K562 (cell line): ENCODE data around the gene TRNAU1AP. TPM values are rescaled to one million over a fixed set of nuclear protein-coding genes. Genes with fewer than 3 reads are reported as not detected.

Experiments
- ARNT ChIP-seq, 2 experiments: fragments of 450-650 bp; IDR thresholded peaks; 2 replicates each; pipeline ENCODE4 v1.6.1; 2016; ENCODE audit warnings: mild to moderate bottlenecking in 1 of 2
- BRD9 ChIP-seq: fragments of 450-650 bp; IDR thresholded peaks from 2 replicates; pipeline ENCODE4 v1.6.1; 2018; ENCODE audit warnings: low read depth; ENCODE audit not compliant: partially characterized antibody
- FOXJ2 ChIP-seq: fragments of 200-800 bp; sonication (Bioruptor generic); IDR thresholded peaks from 2 replicates; pipeline ENCODE4 v1.6.1; 2016; ENCODE audit warnings: missing genetic modification characterization, missing compliant biosample characterization
- GABPB2 ChIP-seq: fragments of 250-450 bp; sonication (Bioruptor Pico); conservative IDR thresholded peaks from 2 replicates; pipeline ENCODE4 v1.5.1; 2021; ENCODE audit warnings: mild to moderate bottlenecking
- GTF2A2 ChIP-seq: IDR thresholded peaks from 2 replicates; pipeline ENCODE4 v1.6.1; 2016; ENCODE audit warnings: mild to moderate bottlenecking, missing genetic modification characterization, missing compliant biosample characterization
- HDAC8 ChIP-seq: fragments of 450-650 bp; IDR thresholded peaks from 2 replicates; pipeline ENCODE4 v1.6.1; 2016; ENCODE audit warnings: mild to moderate bottlenecking, missing genetic modification characterization, moderate library complexity, missing compliant biosample characterization
- HLTF ChIP-seq: fragments of 450-650 bp; IDR thresholded peaks from 2 replicates; pipeline ENCODE4 v1.6.1; 2016
- HNRNPL ChIP-seq: fragments of 200-400 bp; formaldehyde crosslinking; IDR thresholded peaks from 2 replicates; pipeline ENCODE4 v1.6.1; 2017; ENCODE audit warnings: low read depth, mild to moderate bottlenecking, low read length
- MEF2A ChIP-seq: IDR thresholded peaks from 2 replicates; pipeline ENCODE4 v1.6.1; 2011; ENCODE audit warnings: low read depth, mild to moderate bottlenecking, low read length, moderate library complexity; ENCODE audit not compliant: control insufficient read depth
- MIER1 ChIP-seq: fragments of 450-650 bp; IDR thresholded peaks from 2 replicates; pipeline ENCODE4 v1.6.1; 2016; ENCODE audit warnings: antibody characterized with exemption, mild to moderate bottlenecking, low read depth
- NCOA1 ChIP-seq: fragments of 450-650 bp; IDR thresholded peaks from 2 replicates; pipeline ENCODE4 v1.6.1; 2016; ENCODE audit warnings: low read depth
- NELFE ChIP-seq: IDR thresholded peaks from 2 replicates; pipeline ENCODE4 v1.6.1; 2011; ENCODE audit warnings: mild to moderate bottlenecking; ENCODE audit not compliant: insufficient read depth, insufficient read length
- NRF1 ChIP-seq, 2 experiments: fragments of 450-650 bp; IDR thresholded peaks in 1 of 2; conservative IDR thresholded peaks in 1 of 2; 2 replicates each; pipeline ENCODE4 v1.6.1; 2014; ENCODE audit warnings: mild to moderate bottlenecking in 2 of 2
- U2AF1 ChIP-seq: fragments of 200-400 bp; formaldehyde crosslinking; optimal IDR thresholded peaks from 2 replicates; pipeline ENCODE3; 2017; ENCODE audit warnings: mild to moderate bottlenecking, low read depth, low read length, moderate library complexity
- ZC3H8 ChIP-seq: fragments of 450-650 bp; IDR thresholded peaks from 2 replicates; pipeline ENCODE4 v1.6.1; 2017
- ZNF133 ChIP-seq: fragments of 250-450 bp; sonication (Bioruptor Pico); IDR thresholded peaks from 2 replicates; pipeline ENCODE4 v1.4.0; 2020; ENCODE audit warnings: mild to moderate bottlenecking
- ZNF184 ChIP-seq: sonication (generic); formaldehyde crosslinking; IDR thresholded peaks from 2 replicates; pipeline ENCODE4 v1.5.0; 2020; ENCODE audit warnings: missing genetic modification reagents
- ZNF347 ChIP-seq: fragments of 450-650 bp; formaldehyde crosslinking; IDR thresholded peaks from 2 replicates; pipeline ENCODE4 v1.4.0; 2020; ENCODE audit warnings: low read depth, mild to moderate bottlenecking, moderate library complexity
- ZNF41 ChIP-seq: fragments of 250-450 bp; sonication (Bioruptor Pico); conservative IDR thresholded peaks from 2 replicates; pipeline ENCODE4 v1.4.0; 2020; ENCODE audit warnings: mild to moderate bottlenecking
- ZNF699 ChIP-seq: fragments of 250-450 bp; sonication (Bioruptor Pico); IDR thresholded peaks from 2 replicates; pipeline ENCODE4 v1.8.0; 2021; ENCODE audit warnings: mild to moderate bottlenecking, moderate library complexity; ENCODE audit not compliant: insufficient replicate concordance
- polyA plus RNA-seq, 8 experiments: library from polyadenylated mRNA; depleted of rRNA in 4 of 8; stranded (reverse) in 5 of 8; unstranded in 3 of 8; fragments of >200 nt; fragmentation: Nextera tagmentation in 2 of 8; fragmentation: Illumina TruSeq in 1 of 8; extraction: Ambion mirVana in 2 of 8; extraction: Trizol in 1 of 8; gene quantifications; 2 replicates each; pipeline versions ENCODE4 v1.2.1 to v1.2.3, GENCODE V29; 2011 to 2014; ENCODE audit warnings: inconsistent platforms in 1 of 8, missing spikeins in 1 of 8
- total RNA-seq, 7 experiments: library from RNA; depleted of rRNA in 6 of 7; stranded (reverse); fragments of >200 nt in 6 of 7; fragmentation: Illumina TruSeq in 2 of 7; extraction: Trizol in 2 of 7; gene quantifications; 2 replicates each; pipeline versions ENCODE4 v1.2.1 to v1.2.3, GENCODE V29; 2011 to 2021; ENCODE audit warnings: low replicate concordance in 1 of 7
- TF ChIP-seq, protein P1 (sequence below): fragments of 450-650 bp; conservative IDR thresholded peaks from 2 replicates; pipeline ENCODE4 v1.6.1; 2016; ENCODE audit warnings: missing genetic modification characterization, low read depth, mild to moderate bottlenecking, control low read depth, missing compliant biosample characterization
- TF ChIP-seq, protein P2 (sequence below): sonication (generic); formaldehyde crosslinking; IDR thresholded peaks from 2 replicates; pipeline ENCODE4 v1.8.1; 2023; ENCODE audit warnings: mild to moderate bottlenecking, missing genetic modification reagents
- TF ChIP-seq, protein P3 (sequence below): sonication (generic); formaldehyde crosslinking; IDR thresholded peaks from 2 replicates; pipeline ENCODE4 v1.8.1; 2022; ENCODE audit warnings: missing genetic modification reagents
- TF ChIP-seq, protein P4 (sequence below): sonication (generic); formaldehyde crosslinking; IDR thresholded peaks from 2 replicates; pipeline ENCODE4 v1.8.0; 2022; ENCODE audit warnings: mild to moderate bottlenecking, missing genetic modification reagents

Gene TRNAU1AP
- total and polyA plus RNA-seq, 9 of the 15 experiments (the other 6 are each of a cell fraction or from before 2014, with no cell fraction given), result 34.9 to 110 (median 46.3) TPM

DNA sequence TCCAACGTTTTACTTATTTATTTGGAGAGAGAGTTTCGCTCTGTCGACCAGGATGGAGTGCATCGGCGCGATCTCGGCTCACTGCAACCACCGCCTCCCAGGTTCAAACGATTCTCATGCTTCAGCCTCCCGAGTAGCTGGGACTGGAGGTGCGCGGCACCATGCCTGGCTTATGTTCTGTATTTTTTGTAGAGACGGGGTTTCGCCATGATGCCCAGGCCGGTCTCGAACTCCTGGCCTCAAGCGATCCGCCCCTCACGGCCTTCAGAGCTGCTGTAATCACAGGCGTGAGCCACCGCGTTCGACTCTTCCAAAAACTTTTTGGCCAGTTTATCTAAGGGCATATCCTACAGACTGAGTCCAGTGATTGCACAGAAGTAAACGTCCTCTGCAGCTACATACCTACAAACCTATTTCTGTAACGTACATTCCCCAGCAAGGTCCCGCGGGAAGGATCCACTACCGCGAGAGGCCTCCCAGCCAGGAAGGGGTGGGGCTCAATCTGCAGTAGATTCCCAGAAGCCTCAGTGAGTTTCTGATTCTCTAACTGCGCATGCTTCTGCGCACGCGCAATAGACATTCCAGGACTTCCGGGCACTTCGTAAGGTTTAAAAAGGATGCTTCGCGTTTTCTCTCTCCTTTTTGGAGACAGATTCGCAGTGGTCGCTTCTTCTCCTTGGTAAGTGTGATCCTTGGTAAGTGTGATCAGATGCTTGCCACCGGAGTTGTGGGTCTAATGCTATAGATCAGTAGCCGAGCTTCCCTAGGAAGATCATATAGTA, 47.3 kb upstream of the TRNAU1AP start, which contains the start of gene RCC1 (continued):
- TF ChIP-seq MEF2A (peak; percentile 86), U2AF1 (no peak), ZNF699 (CRISPR knock-in tag) (no peak), GABPB2 (CRISPR knock-in tag) (no peak; the same call in 1 of the 2 replicates), ZNF41 (CRISPR knock-in tag) (no peak), HDAC8 (tag) (peak; percentile 71; the same call in 1 of the 2 replicates), ZNF184 (CRISPR knock-in tag) (no peak), ARNT (IDR thresholded peaks at IDR 0.05) (peak; percentile 50 to 67; a peak in 2 of 4 replicates), ZC3H8 (no peak; the same call in 1 of the 2 replicates), FOXJ2 (no peak), BRD9 (peak; percentile 76), NRF1 (conservative IDR thresholded peaks at IDR 0.05 in 1 of 2, IDR thresholded peaks at IDR 0.05 in 1 of 2) (peak; percentile 97 to 98), NCOA1 (peak; percentile 15; the same call in 1 of the 2 replicates), HLTF (peak; percentile 47; the same call in 1 of the 2 replicates), NELFE (peak; percentile 69), ZNF133 (CRISPR knock-in tag) (no peak), HNRNPL (peak; percentile 94), MIER1 (0 out of 2 replicates have a peak, but pooled peaks have one; percentile 70), GTF2A2 (tag) (peak; percentile 85), ZNF347 (CRISPR knock-in tag) (no peak)
- TF ChIP-seq, protein P1, sequence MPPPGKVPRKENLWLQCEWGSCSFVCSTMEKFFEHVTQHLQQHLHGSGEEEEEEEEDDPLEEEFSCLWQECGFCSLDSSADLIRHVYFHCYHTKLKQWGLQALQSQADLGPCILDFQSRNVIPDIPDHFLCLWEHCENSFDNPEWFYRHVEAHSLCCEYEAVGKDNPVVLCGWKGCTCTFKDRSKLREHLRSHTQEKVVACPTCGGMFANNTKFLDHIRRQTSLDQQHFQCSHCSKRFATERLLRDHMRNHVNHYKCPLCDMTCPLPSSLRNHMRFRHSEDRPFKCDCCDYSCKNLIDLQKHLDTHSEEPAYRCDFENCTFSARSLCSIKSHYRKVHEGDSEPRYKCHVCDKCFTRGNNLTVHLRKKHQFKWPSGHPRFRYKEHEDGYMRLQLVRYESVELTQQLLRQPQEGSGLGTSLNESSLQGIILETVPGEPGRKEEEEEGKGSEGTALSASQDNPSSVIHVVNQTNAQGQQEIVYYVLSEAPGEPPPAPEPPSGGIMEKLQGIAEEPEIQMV (tag), result no peak
- TF ChIP-seq, protein P2, sequence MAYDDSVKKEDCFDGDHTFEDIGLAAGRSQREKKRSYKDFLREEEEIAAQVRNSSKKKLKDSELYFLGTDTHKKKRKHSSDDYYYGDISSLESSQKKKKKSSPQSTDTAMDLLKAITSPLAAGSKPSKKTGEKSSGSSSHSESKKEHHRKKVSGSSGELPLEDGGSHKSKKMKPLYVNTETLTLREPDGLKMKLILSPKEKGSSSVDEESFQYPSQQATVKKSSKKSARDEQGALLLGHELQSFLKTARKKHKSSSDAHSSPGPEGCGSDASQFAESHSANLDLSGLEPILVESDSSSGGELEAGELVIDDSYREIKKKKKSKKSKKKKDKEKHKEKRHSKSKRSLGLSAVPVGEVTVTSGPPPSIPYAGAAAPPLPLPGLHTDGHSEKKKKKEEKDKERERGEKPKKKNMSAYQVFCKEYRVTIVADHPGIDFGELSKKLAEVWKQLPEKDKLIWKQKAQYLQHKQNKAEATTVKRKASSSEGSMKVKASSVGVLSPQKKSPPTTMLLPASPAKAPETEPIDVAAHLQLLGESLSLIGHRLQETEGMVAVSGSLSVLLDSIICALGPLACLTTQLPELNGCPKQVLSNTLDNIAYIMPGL, result 0 out of 2 replicates have a peak, but pooled peaks have one; percentile 37
- TF ChIP-seq, protein P3, sequence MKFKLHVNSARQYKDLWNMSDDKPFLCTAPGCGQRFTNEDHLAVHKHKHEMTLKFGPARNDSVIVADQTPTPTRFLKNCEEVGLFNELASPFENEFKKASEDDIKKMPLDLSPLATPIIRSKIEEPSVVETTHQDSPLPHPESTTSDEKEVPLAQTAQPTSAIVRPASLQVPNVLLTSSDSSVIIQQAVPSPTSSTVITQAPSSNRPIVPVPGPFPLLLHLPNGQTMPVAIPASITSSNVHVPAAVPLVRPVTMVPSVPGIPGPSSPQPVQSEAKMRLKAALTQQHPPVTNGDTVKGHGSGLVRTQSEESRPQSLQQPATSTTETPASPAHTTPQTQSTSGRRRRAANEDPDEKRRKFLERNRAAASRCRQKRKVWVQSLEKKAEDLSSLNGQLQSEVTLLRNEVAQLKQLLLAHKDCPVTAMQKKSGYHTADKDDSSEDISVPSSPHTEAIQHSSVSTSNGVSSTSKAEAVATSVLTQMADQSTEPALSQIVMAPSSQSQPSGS (CRISPR knock-in tag), result no peak
- TF ChIP-seq, protein P4, sequence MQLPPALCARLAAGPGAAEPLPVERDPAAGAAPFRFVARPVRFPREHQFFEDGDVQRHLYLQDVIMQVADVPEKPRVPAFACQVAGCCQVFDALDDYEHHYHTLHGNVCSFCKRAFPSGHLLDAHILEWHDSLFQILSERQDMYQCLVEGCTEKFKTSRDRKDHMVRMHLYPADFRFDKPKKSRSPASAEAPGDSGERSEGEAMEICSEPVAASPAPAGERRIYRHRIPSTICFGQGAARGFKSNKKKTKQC (CRISPR knock-in tag), result no peak; the same call in 1 of the 2 replicates
